Vagina (tissue), 2 donors: Measurements from ENCODE around the gene SORCS2.

Experiments used
- CTCF ChIP-seq, 3 experiments: fragments of 450-650 bp in 2 of 3; fragments of 200-600 bp in 1 of 3; sonication (generic) in 1 of 3; IDR thresholded peaks; one replicate each; pipeline ENCODE4 v1.5.1; 2017 to 2019; ENCODE audit warnings: antibody characterized with exemption in 3 of 3, mild to moderate bottlenecking in 2 of 3, moderate library complexity in 2 of 3
- POLR2A ChIP-seq, 2 donors: fragments of 450-650 bp; IDR thresholded peaks; one replicate each; pipeline ENCODE4 v1.6.1; 2017; ENCODE audit warnings: antibody characterized with exemption in 2 of 2, mild to moderate bottlenecking in 2 of 2, moderate library complexity in 2 of 2

DNA sequence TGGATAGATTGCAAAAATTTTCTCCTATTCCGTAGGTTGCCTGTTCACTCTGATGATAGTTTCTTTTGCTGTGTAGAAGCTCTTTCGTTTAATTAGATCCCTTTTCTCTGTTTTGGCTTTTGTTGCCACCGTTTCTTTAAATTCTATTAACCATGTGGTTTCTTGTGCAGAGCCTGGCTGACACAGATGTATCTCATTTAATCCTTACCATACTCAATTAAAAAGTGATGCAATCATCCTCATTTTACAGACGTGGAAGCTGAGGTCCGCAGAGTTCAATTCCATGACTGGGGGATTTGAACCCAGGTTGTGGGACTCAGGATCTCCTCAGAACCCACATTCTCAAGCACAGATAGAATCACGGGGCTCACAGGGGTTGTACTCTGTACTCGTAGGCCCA is 66.7 kb downstream of the SORCS2 start:
- no peak for TF ChIP-seq CTCF (IDR thresholded peaks at IDR 0.05)
- no peak for TF ChIP-seq POLR2A (IDR thresholded peaks at IDR 0.05)
